ENCODE data around the gene RNF121.

The RNF121 gene

DNA sequence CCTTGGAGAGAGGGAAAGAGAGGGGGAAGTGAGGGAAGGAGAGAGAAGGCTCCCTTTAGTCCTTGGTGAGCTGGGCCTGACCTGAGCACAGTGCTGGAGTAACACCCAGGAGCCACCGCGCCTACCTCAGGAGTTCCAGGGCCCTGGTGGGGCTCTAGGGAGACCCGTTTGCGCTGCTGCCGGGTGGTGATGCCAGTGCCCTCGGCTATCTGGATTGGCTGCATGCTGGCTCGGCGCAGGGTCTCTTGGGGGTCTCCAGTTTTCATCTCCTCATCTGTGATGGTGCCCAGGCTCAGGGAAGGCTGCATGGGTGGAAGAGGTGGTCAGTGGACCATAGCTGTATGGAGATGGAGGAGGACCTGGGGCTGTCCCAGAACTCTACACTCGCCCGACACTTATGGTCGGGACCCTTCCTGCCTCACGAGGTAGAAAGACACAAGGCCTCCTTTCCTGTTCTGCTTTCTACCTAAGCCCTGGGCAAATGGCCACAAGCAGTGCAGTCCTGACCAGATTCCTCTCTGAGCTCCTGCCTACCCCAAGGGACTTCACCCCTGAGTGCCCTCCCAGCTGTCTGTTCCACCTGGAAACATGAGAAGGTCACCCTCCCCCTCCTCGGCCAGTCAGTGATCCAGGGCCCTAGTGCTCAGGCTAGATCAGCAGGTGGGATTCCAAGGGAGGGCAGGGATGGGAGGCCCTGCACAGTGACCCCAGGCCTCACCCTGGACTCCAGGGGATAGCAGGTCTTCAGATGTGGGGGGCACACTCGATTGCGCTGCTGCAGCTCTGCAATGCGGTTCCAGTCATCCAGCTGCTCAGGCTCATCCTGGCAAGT lies 75.9 kb downstream of the RNF121 start:
- TF ChIP-seq FOXK2 (IDR thresholded peaks at IDR 0.05) (no peak), ARNT (IDR thresholded peaks at IDR 0.05) (no peak), CTBP1 (IDR thresholded peaks at IDR 0.05; ENCODE audit: borderline replicate concordance) (no peak), SUZ12 (IDR thresholded peaks at IDR 0.05) (no peak), FOXA1 (IDR thresholded peaks at IDR 0.05) (no peak), NFRKB (IDR thresholded peaks at IDR 0.05) (no peak), FOXM1 (IDR thresholded peaks at IDR 0.05; ENCODE audit: borderline replicate concordance) (no peak), LEF1 (IDR thresholded peaks at IDR 0.05; ENCODE audit: borderline replicate concordance) (no peak), L3MBTL2 (conservative IDR thresholded peaks at IDR 0.05) (no peak), ZNF384 (IDR thresholded peaks at IDR 0.05) (no peak), SP1 (IDR thresholded peaks at IDR 0.05) (no peak), TARDBP (IDR thresholded peaks at IDR 0.05) (no peak)
- TF ChIP-seq, protein P1, sequence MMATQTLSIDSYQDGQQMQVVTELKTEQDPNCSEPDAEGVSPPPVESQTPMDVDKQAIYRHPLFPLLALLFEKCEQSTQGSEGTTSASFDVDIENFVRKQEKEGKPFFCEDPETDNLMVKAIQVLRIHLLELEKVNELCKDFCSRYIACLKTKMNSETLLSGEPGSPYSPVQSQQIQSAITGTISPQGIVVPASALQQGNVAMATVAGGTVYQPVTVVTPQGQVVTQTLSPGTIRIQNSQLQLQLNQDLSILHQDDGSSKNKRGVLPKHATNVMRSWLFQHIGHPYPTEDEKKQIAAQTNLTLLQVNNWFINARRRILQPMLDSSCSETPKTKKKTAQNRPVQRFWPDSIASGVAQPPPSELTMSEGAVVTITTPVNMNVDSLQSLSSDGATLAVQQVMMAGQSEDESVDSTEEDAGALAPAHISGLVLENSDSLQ (IDR thresholded peaks at IDR 0.05), result no peak
- POLR2A ChIA-PET, result no interaction called here
- DNase-seq (ENCODE audit: extremely low spot score), result no peak
- CTCF ChIA-PET, result interaction anchor here (1.7 kb wide), 1 partner anchor 20 kb away, joined by 5 read pairs; no protein-coding TSS in a partner anchor

DNA sequence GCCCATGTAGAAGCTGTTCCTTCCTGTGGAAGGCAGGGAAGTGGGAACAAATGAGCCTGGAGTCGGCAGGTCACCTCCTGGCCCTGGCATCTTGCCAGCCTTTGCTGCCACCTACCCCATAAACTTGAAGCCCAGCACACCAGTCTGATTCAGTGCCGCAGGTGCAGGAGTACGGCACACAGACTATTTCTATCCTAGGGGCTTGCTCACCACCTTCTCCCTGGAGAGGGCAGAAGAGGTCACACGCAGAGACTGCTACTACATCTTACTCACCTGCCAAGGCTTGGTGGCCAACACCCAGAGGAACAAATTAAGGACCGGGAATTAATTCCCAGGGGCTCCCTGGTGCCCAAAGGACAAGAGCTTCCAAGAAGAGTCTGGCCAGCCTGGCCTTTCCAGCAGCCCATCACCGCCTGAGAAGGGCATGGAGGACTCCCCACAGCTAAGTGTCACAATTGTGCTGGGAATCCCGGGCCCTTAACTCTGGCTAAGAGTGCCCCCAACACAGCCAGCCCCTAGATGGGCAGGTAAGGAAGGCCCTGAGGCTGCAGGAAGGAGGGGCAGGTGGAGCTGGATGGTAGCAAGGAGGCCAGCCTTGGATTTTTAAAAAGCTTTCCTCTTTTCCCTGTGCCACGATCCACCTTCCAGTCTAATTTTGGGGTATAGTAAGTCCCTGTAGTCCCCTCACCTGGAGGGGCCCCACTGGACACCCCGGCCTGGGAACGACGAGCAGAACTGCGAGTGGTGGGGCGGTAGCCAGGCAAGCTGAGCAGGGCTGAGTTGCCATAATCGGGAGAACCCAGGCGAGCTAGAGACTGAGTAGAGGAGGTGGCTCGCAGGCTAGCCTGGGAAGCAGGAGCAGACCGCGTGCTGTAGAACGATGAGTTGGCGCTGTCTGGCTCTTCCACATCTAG lies 76.8 kb downstream of the RNF121 start:
- DNase-seq (ENCODE audit: extremely low spot score), result no peak
- ChIA-PET CTCF (interaction anchor here (1.7 kb wide), 1 partner anchor 19 kb away, joined by 5 read pairs; no protein-coding TSS in a partner anchor), POLR2A (interaction anchor here (1.0 kb wide), 1 partner anchor 151 kb away, joined by 3 read pairs; no protein-coding TSS in a partner anchor)
- TF ChIP-seq ELF4 (IDR thresholded peaks at IDR 0.05) (no peak), ZNF384 (IDR thresholded peaks at IDR 0.05) (no peak), CTBP1 (IDR thresholded peaks at IDR 0.05; ENCODE audit: borderline replicate concordance) (no peak), FOXK2 (IDR thresholded peaks at IDR 0.05) (no peak), LEF1 (IDR thresholded peaks at IDR 0.05; ENCODE audit: borderline replicate concordance) (no peak), FOXA1 (IDR thresholded peaks at IDR 0.05) (no peak), TARDBP (IDR thresholded peaks at IDR 0.05) (no peak), NFRKB (IDR thresholded peaks at IDR 0.05) (no peak), SP1 (IDR thresholded peaks at IDR 0.05) (no peak), L3MBTL2 (conservative IDR thresholded peaks at IDR 0.05) (no peak), BHLHE40 (IDR thresholded peaks at IDR 0.05; ENCODE audit: borderline replicate concordance) (no peak), FOXM1 (IDR thresholded peaks at IDR 0.05; ENCODE audit: borderline replicate concordance) (no peak), SUZ12 (IDR thresholded peaks at IDR 0.05) (no peak), ARNT (IDR thresholded peaks at IDR 0.05) (no peak), HDGF (IDR thresholded peaks at IDR 0.05; ENCODE audit: borderline replicate concordance) (no peak)
- TF ChIP-seq, protein P1 (IDR thresholded peaks at IDR 0.05), result no peak

DNA sequence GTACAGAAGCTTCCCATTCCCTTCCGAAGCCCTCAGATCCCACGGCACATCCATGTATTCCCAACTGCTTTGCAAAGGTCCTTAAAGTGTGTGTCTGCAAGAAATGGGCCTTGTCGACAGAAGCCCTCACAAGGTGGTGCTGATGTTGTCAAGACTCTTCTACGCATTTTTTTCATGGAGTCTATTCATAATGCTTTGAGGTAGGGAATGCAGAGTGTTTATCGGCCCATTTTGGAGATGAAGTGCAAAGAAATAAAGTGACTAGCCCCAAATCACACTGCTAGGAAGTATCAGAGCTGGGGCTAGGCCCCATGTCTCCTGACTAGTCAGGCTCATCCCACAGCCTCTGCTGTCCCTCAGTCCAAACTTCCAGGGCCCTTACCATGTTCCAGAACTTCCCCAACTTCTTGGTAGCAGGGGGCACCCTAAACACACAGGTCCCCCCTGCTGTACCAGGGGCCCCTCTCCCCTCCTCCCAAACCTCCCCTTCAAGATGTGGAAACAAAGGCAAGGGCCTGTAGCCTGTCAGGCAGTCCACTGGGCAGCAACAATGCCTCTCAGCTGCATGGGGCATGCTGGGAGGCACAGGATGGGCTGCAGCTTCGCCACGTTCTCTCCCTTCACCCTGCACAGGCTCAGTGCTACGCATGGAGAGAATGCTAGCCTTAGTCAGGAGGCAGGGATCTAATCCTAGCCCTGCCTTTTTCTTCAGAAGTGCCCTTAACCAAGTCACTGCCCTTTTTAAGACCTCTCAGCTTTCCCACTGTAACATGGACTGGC lies 77.7 kb downstream of the RNF121 start:
- no peak for DNase-seq (ENCODE audit: extremely low spot score)
- CTCF ChIA-PET, result no interaction called here
- TF ChIP-seq CTBP1 (IDR thresholded peaks at IDR 0.05; ENCODE audit: borderline replicate concordance), result no peak
- no peak for TF ChIP-seq ZNF384 (IDR thresholded peaks at IDR 0.05)
- TF ChIP-seq NFRKB (IDR thresholded peaks at IDR 0.05), result no peak
- no peak for TF ChIP-seq BHLHE40 (IDR thresholded peaks at IDR 0.05; ENCODE audit: borderline replicate concordance)
- no peak for TF ChIP-seq TARDBP (IDR thresholded peaks at IDR 0.05)
- no peak for TF ChIP-seq FOXM1 (IDR thresholded peaks at IDR 0.05; ENCODE audit: borderline replicate concordance)
- TF ChIP-seq FOXK2 (IDR thresholded peaks at IDR 0.05), result no peak
- TF ChIP-seq HDGF (IDR thresholded peaks at IDR 0.05; ENCODE audit: borderline replicate concordance), result no peak
- no peak for TF ChIP-seq LEF1 (IDR thresholded peaks at IDR 0.05; ENCODE audit: borderline replicate concordance)
- TF ChIP-seq SP1 (IDR thresholded peaks at IDR 0.05), result no peak
- TF ChIP-seq ELF4 (IDR thresholded peaks at IDR 0.05), result no peak
- TF ChIP-seq SUZ12 (IDR thresholded peaks at IDR 0.05), result no peak
- no peak for TF ChIP-seq ARNT (IDR thresholded peaks at IDR 0.05)
- no peak for TF ChIP-seq L3MBTL2 (conservative IDR thresholded peaks at IDR 0.05)
- TF ChIP-seq FOXA1 (IDR thresholded peaks at IDR 0.05), result no peak
- TF ChIP-seq, protein P1 (IDR thresholded peaks at IDR 0.05), result no peak
- POLR2A ChIA-PET, result interaction anchor here (1.0 kb wide), 1 partner anchor 150 kb away, joined by 3 read pairs; no protein-coding TSS in a partner anchor

DNA sequence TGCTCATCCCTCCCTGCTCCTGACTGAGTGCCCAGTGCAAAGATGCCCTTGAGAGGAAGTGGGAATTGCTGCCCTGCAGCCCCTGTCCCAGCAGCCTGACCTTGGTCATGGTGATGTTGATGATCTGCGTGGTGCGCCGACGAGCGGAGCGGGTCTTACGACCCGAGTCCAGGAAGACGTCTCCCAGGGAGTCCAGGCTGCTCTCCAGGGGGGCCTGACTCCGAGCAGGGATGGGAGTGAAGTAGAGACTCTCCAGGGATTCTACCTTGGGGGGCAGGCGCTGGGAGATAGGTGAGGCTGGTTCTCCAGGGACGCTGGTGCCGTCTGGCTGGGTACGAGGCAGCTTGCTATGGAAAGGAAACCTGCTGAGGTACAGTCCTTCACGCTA lies 78.2 kb downstream of the RNF121 start:
- ChIA-PET POLR2A (no interaction called here), CTCF (no interaction called here)
- TF ChIP-seq SUZ12 (IDR thresholded peaks at IDR 0.05), result no peak
- no peak for TF ChIP-seq LEF1 (IDR thresholded peaks at IDR 0.05; ENCODE audit: borderline replicate concordance)
- no peak for TF ChIP-seq FOXM1 (IDR thresholded peaks at IDR 0.05; ENCODE audit: borderline replicate concordance)
- no peak for TF ChIP-seq HDGF (IDR thresholded peaks at IDR 0.05; ENCODE audit: borderline replicate concordance)
- no peak for TF ChIP-seq SP1 (IDR thresholded peaks at IDR 0.05)
- TF ChIP-seq NFRKB (IDR thresholded peaks at IDR 0.05), result no peak
- no peak for DNase-seq (ENCODE audit: extremely low spot score)

All from HEK293T (cell line).